NCI-H526 (cell line): ENCODE data around the gene CAB39.
A peak's percentile ranks its signal among the peaks of the same experiment; 100 is the strongest.

Source experiments
- DNase-seq, 2 experiments: peaks; one replicate each; lab custom pipeline; 2025; lab: John Stamatoyannopoulos, UW

Gene CAB39

GRCh38 chr2:230785346-230785745, 72.7 kb downstream of the CAB39 start:
- no peak for DNase-seq

GRCh38 chr2:230787101-230787500, 74.5 kb downstream of the CAB39 start:
- no peak for DNase-seq

- no peak for DNase-seq
These were observed 76.0 kb downstream of the CAB39 start for GRCh38 chr2:230788554-230789175.

GRCh38 chr2:230790981-230791380, 78.3 kb downstream of the CAB39 start:
- no peak for DNase-seq

- no peak for DNase-seq
These were observed 81.1 kb downstream of the CAB39 start for GRCh38 chr2:230793572-230794359.

- DNase-seq: no peak
These were observed 81.9 kb downstream of the CAB39 start for GRCh38 chr2:230794497-230794896.

GRCh38 chr2:230795856-230796255, 83.2 kb downstream of the CAB39 start:
- DNase-seq: no peak

GRCh38 chr2:230796280-230796862, 83.7 kb downstream of the CAB39 start:
- no peak for DNase-seq

- DNase-seq: no peak
These were observed 85.2 kb downstream of the CAB39 start for GRCh38 chr2:230797515-230798495.

- peak; percentile 1 to 56 for DNase-seq
These were observed 86.2 kb downstream of the CAB39 start for GRCh38 chr2:230798769-230799399.

GRCh38 chr2:230805353-230806017, 92.8 kb downstream of the CAB39 start:
- DNase-seq: no peak

GRCh38 chr2:230807729-230808128, 95.1 kb downstream of the CAB39 start:
- DNase-seq: no peak

- DNase-seq: no peak
These were observed 96.4 kb downstream of the CAB39 start for GRCh38 chr2:230809015-230809414.

GRCh38 chr2:230809677-230810251, 97.1 kb downstream of the CAB39 start:
- DNase-seq: no peak

- no peak for DNase-seq
These were observed 98.9 kb downstream of the CAB39 start for GRCh38 chr2:230811508-230811907.

GRCh38 chr2:230812033-230812432, 99.4 kb downstream of the CAB39 start:
- DNase-seq: no peak

- DNase-seq: peak in 1 of 2 experiments; percentile 22
These were observed 102.0 kb downstream of the CAB39 start for GRCh38 chr2:230814616-230815015.

GRCh38 chr2:230815088-230815487, 102.4 kb downstream of the CAB39 start:
- no peak for DNase-seq

- DNase-seq: no peak
These were observed 104.1 kb downstream of the CAB39 start for GRCh38 chr2:230816735-230817134.

GRCh38 chr2:230819433-230819832, 106.8 kb downstream of the CAB39 start:
- DNase-seq: no peak
